OCI-LY1 (cell line): Measurements from ENCODE around the gene HNRNPAB.

ENCODE experiments used
- H2AFZ ChIP-seq: fragments of 200-600 bp; sonication (generic), shearing (Covaris generic); 2 replicates; pipeline ENCODE4 v1.6.0; 2014; ENCODE audit warnings: antibody characterized with exemption, mild to moderate bottlenecking, low read length
- H3F3A ChIP-seq: fragments of 200-600 bp; sonication (generic), shearing (Covaris generic); 2 replicates; pipeline ENCODE4 v1.6.0; 2014; ENCODE audit warnings: mild to moderate bottlenecking, antibody characterized with exemption, low read length, moderate library complexity; ENCODE audit not compliant: insufficient read depth
- H3K27ac ChIP-seq: fragments of 200-600 bp; sonication (generic); 2 replicates; pipeline ENCODE4 v1.5.1; 2014; ENCODE audit warnings: low read length, mixed run types, mild to moderate bottlenecking, low read depth; ENCODE audit not compliant: poor library complexity, severe bottlenecking
- H3K27me3 ChIP-seq: fragments of 200-600 bp; sonication (generic); 2 replicates; pipeline ENCODE4 v1.6.0; 2014; ENCODE audit warnings: antibody characterized with exemption, mild to moderate bottlenecking, low read length, moderate library complexity; ENCODE audit not compliant: insufficient read depth
- H3K36me3 ChIP-seq: fragments of 200-600 bp; sonication (generic); 2 replicates; pipeline ENCODE4 v1.6.1; 2014; ENCODE audit warnings: mild to moderate bottlenecking, antibody characterized with exemption, low read length, moderate library complexity, mixed read lengths; ENCODE audit not compliant: insufficient read depth
- H3K4me1 ChIP-seq: fragments of 200-600 bp; sonication (generic); 2 replicates; pipeline ENCODE4 v1.5.1; 2014; ENCODE audit warnings: mild to moderate bottlenecking, low read length, moderate library complexity; ENCODE audit not compliant: insufficient read depth, severe bottlenecking
- H3K4me2 ChIP-seq: fragments of 200-600 bp; sonication (generic), shearing (Covaris generic); 2 replicates; pipeline ENCODE4 v1.6.1; 2014; ENCODE audit warnings: low read length
- H3K4me3 ChIP-seq: fragments of 200-600 bp; sonication (generic); 2 replicates; pipeline ENCODE4 v1.5.1; 2014; ENCODE audit warnings: low read length, low read depth, mild to moderate bottlenecking, mixed read lengths; ENCODE audit not compliant: poor library complexity, severe bottlenecking
- H3K79me2 ChIP-seq: fragments of 200-600 bp; shearing (Covaris generic); 2 replicates; pipeline ENCODE4 v1.6.1; 2016; ENCODE audit warnings: mixed run types, low read length, mixed read lengths; ENCODE audit not compliant: insufficient read depth
- H3K9ac ChIP-seq: fragments of 200-600 bp; sonication (generic), shearing (Covaris generic); 2 replicates; pipeline ENCODE4 v1.6.1; 2014; ENCODE audit warnings: mild to moderate bottlenecking, low read length, mixed read lengths
- H3K9me2 ChIP-seq: fragments of 200-600 bp; sonication (generic), shearing (Covaris generic); 2 replicates; pipeline ENCODE4 v1.6.1; 2014; ENCODE audit warnings: low read depth, mild to moderate bottlenecking, low read length, mixed read lengths
- H3K9me3 ChIP-seq: fragments of 200-600 bp; shearing (Covaris generic); 2 replicates; pipeline ENCODE4 v1.6.1; 2014; ENCODE audit warnings: low read length, mixed read lengths
- H4K20me1 ChIP-seq: fragments of 200-600 bp; sonication (generic), shearing (Covaris generic); 2 replicates; pipeline ENCODE4 v1.6.0; 2016; ENCODE audit warnings: mild to moderate bottlenecking, low read length; ENCODE audit not compliant: insufficient read depth
- EZH2 ChIP-seq: fragments of 200-600 bp; sonication (generic), shearing (Covaris generic); IDR thresholded peaks from 2 replicates; pipeline ENCODE4 v1.8.0; 2017; ENCODE audit warnings: borderline replicate concordance, mixed run types, mild to moderate bottlenecking, antibody characterized with exemption, low read length, moderate library complexity, mixed read lengths
- TF ChIP-seq, protein P1 (sequence below): fragments of 200-600 bp; sonication (generic), shearing (Covaris generic); IDR thresholded peaks from 2 replicates; pipeline ENCODE4 v1.5.1; 2017; ENCODE audit warnings: mild to moderate bottlenecking, antibody characterized with exemption, low read length, moderate library complexity, mixed read lengths

The HNRNPAB gene

DNA sequence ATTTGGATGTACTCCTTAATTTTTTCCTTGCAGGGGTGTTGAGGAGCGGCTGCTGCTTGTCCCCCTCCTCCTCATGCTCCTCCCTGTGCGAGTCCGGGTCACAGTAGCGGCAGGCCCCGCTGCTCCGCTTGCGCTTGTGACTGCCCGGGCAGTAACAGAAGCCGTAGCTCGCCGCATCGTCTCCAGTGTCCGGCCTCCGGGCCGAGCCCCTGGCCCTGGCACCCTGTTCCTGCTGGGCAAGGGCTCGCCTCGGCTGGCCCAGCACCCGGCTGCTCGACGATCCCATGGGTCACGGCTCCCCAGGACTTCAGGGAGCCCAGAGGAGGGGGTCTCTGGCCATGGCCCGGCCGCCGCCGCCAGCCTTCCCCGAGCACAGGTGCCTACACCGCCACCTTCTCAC lies 17.3 kb upstream of the HNRNPAB start, which contains the start of gene GMCL2:
GMCL2 (minus strand) TSS at position 358 of the 400 bp plus-strand sequence; CDS start at position 286, 72 bp downstream.
- Histone ChIP-seq H3K79me2 (no peaks in the 10 kb centered on the region), H3K9me2 (no peaks in the 10 kb centered on the region), H3K36me3 (no peaks in the 10 kb centered on the region), H2AFZ (no peak within 1 kb of the TSS), H3K9me3 (no peaks in the 10 kb centered on the region), H3K4me1 (no peaks in the 10 kb centered on the region), H3K27me3 (peaks cover 5% of the 10 kb centered on the region; the same call in 1 of the 2 replicates), H3K4me2 (no peak within 1 kb of the TSS), H3K27ac (no peak within 1 kb of the TSS), H3K9ac (no peak within 1 kb of the TSS), H3F3A (no peaks in the 10 kb centered on the region), H3K4me3 (no peak within 1 kb of the TSS), H4K20me1 (no peaks in the 10 kb centered on the region)
- TF ChIP-seq, protein P1, sequence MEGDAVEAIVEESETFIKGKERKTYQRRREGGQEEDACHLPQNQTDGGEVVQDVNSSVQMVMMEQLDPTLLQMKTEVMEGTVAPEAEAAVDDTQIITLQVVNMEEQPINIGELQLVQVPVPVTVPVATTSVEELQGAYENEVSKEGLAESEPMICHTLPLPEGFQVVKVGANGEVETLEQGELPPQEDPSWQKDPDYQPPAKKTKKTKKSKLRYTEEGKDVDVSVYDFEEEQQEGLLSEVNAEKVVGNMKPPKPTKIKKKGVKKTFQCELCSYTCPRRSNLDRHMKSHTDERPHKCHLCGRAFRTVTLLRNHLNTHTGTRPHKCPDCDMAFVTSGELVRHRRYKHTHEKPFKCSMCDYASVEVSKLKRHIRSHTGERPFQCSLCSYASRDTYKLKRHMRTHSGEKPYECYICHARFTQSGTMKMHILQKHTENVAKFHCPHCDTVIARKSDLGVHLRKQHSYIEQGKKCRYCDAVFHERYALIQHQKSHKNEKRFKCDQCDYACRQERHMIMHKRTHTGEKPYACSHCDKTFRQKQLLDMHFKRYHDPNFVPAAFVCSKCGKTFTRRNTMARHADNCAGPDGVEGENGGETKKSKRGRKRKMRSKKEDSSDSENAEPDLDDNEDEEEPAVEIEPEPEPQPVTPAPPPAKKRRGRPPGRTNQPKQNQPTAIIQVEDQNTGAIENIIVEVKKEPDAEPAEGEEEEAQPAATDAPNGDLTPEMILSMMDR, result no peak
- TF ChIP-seq EZH2, result no peak

DNA sequence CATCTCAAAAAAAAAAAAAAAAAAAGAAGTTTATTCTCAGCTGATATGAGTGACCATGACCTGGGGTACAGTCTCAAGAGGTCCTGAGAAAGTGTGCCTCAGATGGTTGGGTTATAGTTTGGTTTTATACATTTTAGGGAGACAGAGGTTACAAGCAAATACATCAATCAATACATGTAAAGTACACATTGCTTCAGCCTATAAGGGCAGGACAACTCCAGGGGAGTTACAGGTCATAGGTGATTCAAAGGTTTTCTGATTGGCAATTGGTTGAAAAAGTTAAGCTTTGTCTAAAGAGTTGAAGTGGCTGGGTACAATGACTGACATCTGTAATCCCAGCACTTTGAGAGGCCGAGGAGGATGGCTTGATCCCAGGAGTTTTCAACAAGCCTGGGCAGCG lies 14.9 kb upstream of the HNRNPAB start:
- H3K79me2 ChIP-seq, result no peaks in the 10 kb centered on the region
- no peak overlapping the region for H3K4me3 ChIP-seq
- no peaks in the 10 kb centered on the region for H3F3A ChIP-seq
- H3K9me3 ChIP-seq, result no peaks in the 10 kb centered on the region
- peaks cover 5% of the 10 kb centered on the region; the same call in 1 of the 2 replicates for H3K27me3 ChIP-seq
- H3K9me2 ChIP-seq, result no peaks in the 10 kb centered on the region
- H3K4me1 ChIP-seq, result no peaks in the 10 kb centered on the region
- no peak overlapping the region for H3K4me2 ChIP-seq
- no peak overlapping the region for H2AFZ ChIP-seq
- no peak overlapping the region for H3K27ac ChIP-seq
- no peaks in the 10 kb centered on the region for H4K20me1 ChIP-seq
- no peak overlapping the region for H3K9ac ChIP-seq
- no peaks in the 10 kb centered on the region for H3K36me3 ChIP-seq
- TF ChIP-seq EZH2, result no peak
- TF ChIP-seq, protein P1, result no peak

DNA sequence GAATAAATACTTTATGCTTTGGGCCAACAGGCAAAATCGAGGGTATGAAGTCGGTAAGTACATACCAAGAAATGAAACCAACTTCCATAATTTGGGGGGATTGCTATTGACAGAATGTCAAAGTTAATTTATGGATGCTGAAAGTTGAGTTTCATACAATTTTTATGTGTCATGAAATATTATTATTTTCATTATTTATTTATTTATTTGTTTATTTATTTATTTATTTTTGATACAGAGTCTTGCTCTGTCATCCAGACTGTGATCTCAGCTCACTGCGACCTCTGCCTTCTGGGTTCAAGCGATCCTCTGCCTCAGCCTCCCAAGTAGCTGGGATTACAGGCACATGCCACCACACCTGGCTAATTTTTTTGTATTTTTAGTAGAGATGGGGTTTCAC lies 12.7 kb upstream of the HNRNPAB start:
- no peak overlapping the region for H3K4me3 ChIP-seq
- peaks cover 5% of the 10 kb centered on the region; the same call in 1 of the 2 replicates for H3K27me3 ChIP-seq
- no peaks in the 10 kb centered on the region for H3K9me2 ChIP-seq
- H3K27ac ChIP-seq, result no peak overlapping the region
- H3F3A ChIP-seq, result no peaks in the 10 kb centered on the region
- H3K4me2 ChIP-seq, result no peak overlapping the region
- no peaks in the 10 kb centered on the region for H4K20me1 ChIP-seq
- no peaks in the 10 kb centered on the region for H3K4me1 ChIP-seq
- TF ChIP-seq, protein P1, result no peak
- no peak for TF ChIP-seq EZH2
- no peaks in the 10 kb centered on the region for H3K36me3 ChIP-seq
- no peak overlapping the region for H2AFZ ChIP-seq
- no peaks in the 10 kb centered on the region for H3K9me3 ChIP-seq
- no peaks in the 10 kb centered on the region for H3K79me2 ChIP-seq
- H3K9ac ChIP-seq, result no peak overlapping the region
